Measurements from ENCODE around the gene PRKAR1B. TPM values are rescaled to one million over a fixed set of nuclear protein-coding genes. Genes with fewer than 3 reads are reported as not detected.

PRKAR1B gene
- total RNA-seq, 2 donors from 2014 or later, result 15.6 to 18.4 TPM

- DNase-seq (ENCODE audit: low spot score) (no peak), ATAC-seq (ENCODE audit: insufficient number of reproducible peaks, low FRiP score, low read depth) (no peak)
- Histone ChIP-seq H3K4me3 (no peak overlapping the region), H3K4me1 (ENCODE audit: control insufficient read depth in 1 of 2, low read depth in 2 of 2) (no peaks in the 10 kb centered on the region), H3K27me3 (replicated peaks; ENCODE audit: insufficient read depth) (no peaks in the 10 kb centered on the region), H3K36me3 (no peaks in the 10 kb centered on the region), H3K9me3 (no peaks in the 10 kb centered on the region), H3K27ac (no peak overlapping the region)
- TF ChIP-seq, protein P1, sequence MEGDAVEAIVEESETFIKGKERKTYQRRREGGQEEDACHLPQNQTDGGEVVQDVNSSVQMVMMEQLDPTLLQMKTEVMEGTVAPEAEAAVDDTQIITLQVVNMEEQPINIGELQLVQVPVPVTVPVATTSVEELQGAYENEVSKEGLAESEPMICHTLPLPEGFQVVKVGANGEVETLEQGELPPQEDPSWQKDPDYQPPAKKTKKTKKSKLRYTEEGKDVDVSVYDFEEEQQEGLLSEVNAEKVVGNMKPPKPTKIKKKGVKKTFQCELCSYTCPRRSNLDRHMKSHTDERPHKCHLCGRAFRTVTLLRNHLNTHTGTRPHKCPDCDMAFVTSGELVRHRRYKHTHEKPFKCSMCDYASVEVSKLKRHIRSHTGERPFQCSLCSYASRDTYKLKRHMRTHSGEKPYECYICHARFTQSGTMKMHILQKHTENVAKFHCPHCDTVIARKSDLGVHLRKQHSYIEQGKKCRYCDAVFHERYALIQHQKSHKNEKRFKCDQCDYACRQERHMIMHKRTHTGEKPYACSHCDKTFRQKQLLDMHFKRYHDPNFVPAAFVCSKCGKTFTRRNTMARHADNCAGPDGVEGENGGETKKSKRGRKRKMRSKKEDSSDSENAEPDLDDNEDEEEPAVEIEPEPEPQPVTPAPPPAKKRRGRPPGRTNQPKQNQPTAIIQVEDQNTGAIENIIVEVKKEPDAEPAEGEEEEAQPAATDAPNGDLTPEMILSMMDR (IDR thresholded peaks at IDR 0.05), result no peak
Observed at GRCh38 chr7:696812-697551, 30.1 kb downstream of the PRKAR1B start.

GRCh38 chr7:696426-696811 lies 30.7 kb downstream of the PRKAR1B start:
- Histone ChIP-seq H3K9me3 (no peaks in the 10 kb centered on the region), H3K4me1 (ENCODE audit: control insufficient read depth in 1 of 2, low read depth in 2 of 2) (no peaks in the 10 kb centered on the region), H3K4me3 (no peak overlapping the region), H3K27me3 (replicated peaks; ENCODE audit: insufficient read depth) (no peaks in the 10 kb centered on the region), H3K27ac (no peak overlapping the region), H3K36me3 (no peaks in the 10 kb centered on the region)
- DNase-seq (ENCODE audit: low spot score), result no peak
- TF ChIP-seq, protein P1 (IDR thresholded peaks at IDR 0.05), result no peak
- ATAC-seq (ENCODE audit: insufficient number of reproducible peaks, low FRiP score, low read depth), result no peak

DNA sequence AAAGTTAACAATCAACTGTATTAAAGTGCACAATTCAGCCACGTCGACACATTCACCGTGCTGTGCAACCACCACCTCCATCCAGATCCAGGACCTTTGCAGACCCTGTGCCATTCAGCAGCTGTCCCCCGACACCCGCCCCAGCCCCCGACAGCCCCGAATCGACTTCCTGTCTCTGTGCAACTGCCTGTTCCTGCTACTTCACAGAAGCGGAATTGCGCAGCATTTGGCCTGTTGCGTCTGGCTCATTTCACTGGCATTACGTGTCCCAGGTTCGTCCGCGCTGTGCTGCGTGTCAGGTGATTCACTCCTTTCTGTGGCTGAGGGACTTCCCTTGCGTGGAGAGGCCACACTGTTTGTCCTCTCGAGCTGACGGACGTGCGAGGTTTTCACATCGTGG lies 33.8 kb downstream of the PRKAR1B start:
- Histone ChIP-seq H3K36me3 (no peaks in the 10 kb centered on the region), H3K9me3 (peaks cover 10% of the 10 kb centered on the region), H3K4me3 (no peak overlapping the region), H3K4me1 (ENCODE audit: control insufficient read depth in 1 of 2, low read depth in 2 of 2) (no peaks in the 10 kb centered on the region), H3K27ac (no peak overlapping the region), H3K27me3 (replicated peaks; ENCODE audit: insufficient read depth) (no peaks in the 10 kb centered on the region)
- ATAC-seq (ENCODE audit: insufficient number of reproducible peaks, low FRiP score, low read depth) (no peak), DNase-seq (ENCODE audit: low spot score) (no peak)
- TF ChIP-seq, protein P1 (IDR thresholded peaks at IDR 0.05), result no peak

GRCh38 chr7:691361-692045 lies 35.6 kb downstream of the PRKAR1B start:
- ATAC-seq (ENCODE audit: insufficient number of reproducible peaks, low FRiP score, low read depth) (no peak), DNase-seq (ENCODE audit: low spot score) (no peak)
- H3K27ac ChIP-seq, result no peak overlapping the region
- peaks cover 15% of the 10 kb centered on the region for H3K9me3 ChIP-seq
- H3K4me3 ChIP-seq, result no peak overlapping the region
- no peaks in the 10 kb centered on the region for H3K36me3 ChIP-seq
- TF ChIP-seq, protein P1 (IDR thresholded peaks at IDR 0.05), result no peak
- H3K4me1 ChIP-seq (ENCODE audit: control insufficient read depth in 1 of 2, low read depth in 2 of 2), result no peaks in the 10 kb centered on the region
- H3K27me3 ChIP-seq (replicated peaks; ENCODE audit: insufficient read depth), result no peaks in the 10 kb centered on the region

GRCh38 chr7:690478-691360 lies 36.4 kb downstream of the PRKAR1B start:
- TF ChIP-seq, protein P1 (IDR thresholded peaks at IDR 0.05), result no peak
- no peak for DNase-seq (ENCODE audit: low spot score)
- peaks cover 22% of the 10 kb centered on the region for H3K9me3 ChIP-seq

More at GRCh38 chr7:690478-691360, 36.4 kb downstream of the PRKAR1B start:
- Histone ChIP-seq H3K4me3 (no peak overlapping the region), H3K4me1 (ENCODE audit: control insufficient read depth in 1 of 2, low read depth in 2 of 2) (no peaks in the 10 kb centered on the region), H3K36me3 (no peaks in the 10 kb centered on the region), H3K27me3 (replicated peaks; ENCODE audit: insufficient read depth) (no peaks in the 10 kb centered on the region), H3K27ac (no peak overlapping the region)
- no peak for ATAC-seq (ENCODE audit: insufficient number of reproducible peaks, low FRiP score, low read depth)

Data from thoracic aorta (tissue), 2 donors.